ENCODE results near the gene RUNX1.

RUNX1 gene

GRCh38 chr21:34834290-34834689, 214.8 kb downstream of the RUNX1 start:
- no peak overlapping the region for H4K12ac ChIP-seq (ENCODE audit: low read depth, low read length)
- H2AFZ ChIP-seq (ENCODE audit: insufficient read depth, low read length, poor library complexity) = no peak overlapping the region
- H3K14ac ChIP-seq (ENCODE audit: low read length) = no peak overlapping the region
- H3K18ac ChIP-seq (ENCODE audit: low read length) = no peak overlapping the region
- no peak overlapping the region for H2BK120ac ChIP-seq (ENCODE audit: insufficient read depth, low read length, poor library complexity)
- H3K9me3 ChIP-seq (ENCODE audit: insufficient read depth, low read depth, low read length) = no peaks in the 10 kb centered on the region
- H2BK12ac ChIP-seq (ENCODE audit: low read length) = no peak overlapping the region
- peaks cover 11% of the 10 kb centered on the region for H3K79me1 ChIP-seq (ENCODE audit: low read length)
- H3K4me1 ChIP-seq (ENCODE audit: control insufficient read depth in 1 of 2, insufficient read depth in 2 of 2, low read length in 2 of 2) = peaks cover 7 to 17% of the 10 kb centered on the region in 2 experiments
- H3K27me3 ChIP-seq (ENCODE audit: insufficient read depth, low read length) = no peaks in the 10 kb centered on the region
- no peak overlapping the region for H4K91ac ChIP-seq (ENCODE audit: low read depth, low read length)
- H3K27ac ChIP-seq (ENCODE audit: low read depth, low read length) = no peak overlapping the region
- no peak overlapping the region for H3K4me2 ChIP-seq (ENCODE audit: low read length)
- WGBS (ENCODE audit: extremely low coverage, insufficient coverage, insufficient read length) = no CpG with 5 or more reads among the region's 9 CpGs
- H3K9ac ChIP-seq (ENCODE audit: low read length) = no peak overlapping the region
- no peak overlapping the region for H4K8ac ChIP-seq (ENCODE audit: low read depth, low read length)
- no peak overlapping the region for H2BK5ac ChIP-seq (ENCODE audit: low read depth, low read length, poor library complexity)
- H3K79me2 ChIP-seq (ENCODE audit: control insufficient read depth, insufficient read depth, low read length, poor library complexity) = no peaks in the 10 kb centered on the region
- H3K36me3 ChIP-seq (ENCODE audit: control insufficient read depth in 1 of 2, insufficient read depth in 2 of 2, low read length in 2 of 2) = peaks cover 31 to 41% of the 10 kb centered on the region in 2 experiments
- H2AK5ac ChIP-seq (ENCODE audit: low read length) = peak overlapping the region; percentile 30
- no peak overlapping the region for H3K4me3 ChIP-seq (ENCODE audit: low read depth, low read length)
- no peak for DNase-seq
- no peak overlapping the region for H3K4ac ChIP-seq (ENCODE audit: low read depth, low read length)
- H3K23ac ChIP-seq (ENCODE audit: low read length) = no peak overlapping the region

- Histone ChIP-seq H2BK5ac (ENCODE audit: low read depth, low read length, poor library complexity) (no peak overlapping the region), H2AK5ac (ENCODE audit: low read length) (no peak overlapping the region), H3K4me1 (ENCODE audit: control insufficient read depth in 1 of 2, insufficient read depth in 2 of 2, low read length in 2 of 2) (peaks cover 7 to 14% of the 10 kb centered on the region in 2 experiments), H3K27ac (ENCODE audit: low read depth, low read length) (no peak overlapping the region), H3K79me1 (ENCODE audit: low read length) (peaks cover 11% of the 10 kb centered on the region), H2BK120ac (ENCODE audit: insufficient read depth, low read length, poor library complexity) (no peak overlapping the region), H3K4ac (ENCODE audit: low read depth, low read length) (no peak overlapping the region), H3K9me3 (ENCODE audit: insufficient read depth, low read depth, low read length) (no peaks in the 10 kb centered on the region), H3K36me3 (ENCODE audit: control insufficient read depth in 1 of 2, insufficient read depth in 2 of 2, low read length in 2 of 2) (peaks cover 28 to 38% of the 10 kb centered on the region in 2 experiments), H3K18ac (ENCODE audit: low read length) (no peak overlapping the region), H3K4me3 (ENCODE audit: low read depth, low read length) (no peak overlapping the region), H3K27me3 (ENCODE audit: insufficient read depth, low read length) (no peaks in the 10 kb centered on the region), H2BK12ac (ENCODE audit: low read length) (no peak overlapping the region), H4K8ac (ENCODE audit: low read depth, low read length) (no peak overlapping the region), H3K4me2 (ENCODE audit: low read length) (no peak overlapping the region), H4K12ac (ENCODE audit: low read depth, low read length) (no peak overlapping the region), H4K91ac (ENCODE audit: low read depth, low read length) (no peak overlapping the region), H3K23ac (ENCODE audit: low read length) (no peak overlapping the region), H2AFZ (ENCODE audit: insufficient read depth, low read length, poor library complexity) (no peak overlapping the region), H3K14ac (ENCODE audit: low read length) (no peak overlapping the region), H3K79me2 (ENCODE audit: control insufficient read depth, insufficient read depth, low read length, poor library complexity) (no peaks in the 10 kb centered on the region), H3K9ac (ENCODE audit: low read length) (no peak overlapping the region)
- no peak for DNase-seq
- WGBS (ENCODE audit: extremely low coverage, insufficient coverage, insufficient read length) = no CpG with 5 or more reads among the region's 5 CpGs
These were observed 215.6 kb downstream of the RUNX1 start for GRCh38 chr21:34833465-34833864.

- Histone ChIP-seq H2AFZ (ENCODE audit: insufficient read depth, low read length, poor library complexity) (no peak overlapping the region), H3K79me2 (ENCODE audit: control insufficient read depth, insufficient read depth, low read length, poor library complexity) (no peaks in the 10 kb centered on the region), H3K4ac (ENCODE audit: low read depth, low read length) (no peak overlapping the region), H3K9me3 (ENCODE audit: insufficient read depth, low read depth, low read length) (peaks cover 5% of the 10 kb centered on the region), H3K4me2 (ENCODE audit: low read length) (no peak overlapping the region), H2AK5ac (ENCODE audit: low read length) (no peak overlapping the region), H4K8ac (ENCODE audit: low read depth, low read length) (no peak overlapping the region), H3K4me3 (ENCODE audit: low read depth, low read length) (no peak overlapping the region), H3K27me3 (ENCODE audit: insufficient read depth, low read length) (no peaks in the 10 kb centered on the region), H2BK120ac (ENCODE audit: insufficient read depth, low read length, poor library complexity) (no peak overlapping the region), H3K79me1 (ENCODE audit: low read length) (peaks cover 7% of the 10 kb centered on the region), H3K23ac (ENCODE audit: low read length) (no peak overlapping the region), H3K14ac (ENCODE audit: low read length) (no peak overlapping the region), H4K12ac (ENCODE audit: low read depth, low read length) (no peak overlapping the region), H3K36me3 (ENCODE audit: control insufficient read depth in 1 of 2, insufficient read depth in 2 of 2, low read length in 2 of 2) (peaks cover 30 to 51% of the 10 kb centered on the region in 2 experiments), H2BK5ac (ENCODE audit: low read depth, low read length, poor library complexity) (no peak overlapping the region), H3K27ac (ENCODE audit: low read depth, low read length) (no peak overlapping the region), H4K91ac (ENCODE audit: low read depth, low read length) (no peak overlapping the region), H2BK12ac (ENCODE audit: low read length) (no peak overlapping the region), H3K4me1 (ENCODE audit: control insufficient read depth in 1 of 2, insufficient read depth in 2 of 2, low read length in 2 of 2) (peaks cover 4 to 5% of the 10 kb centered on the region in 2 experiments), H3K9ac (ENCODE audit: low read length) (no peak overlapping the region), H3K18ac (ENCODE audit: low read length) (no peak overlapping the region)
- peak in 1 of 2 donors; percentile 52 for DNase-seq
- no CpG with 5 or more reads among the region's 12 CpGs for WGBS (ENCODE audit: extremely low coverage, insufficient coverage, insufficient read length)
These were observed 218.5 kb downstream of the RUNX1 start for GRCh38 chr21:34830386-34831170.

GRCh38 chr21:34827445-34828235, 221.5 kb downstream of the RUNX1 start:
- Histone ChIP-seq H3K36me3 (ENCODE audit: control insufficient read depth in 1 of 2, insufficient read depth in 2 of 2, low read length in 2 of 2) (peaks cover 13 to 34% of the 10 kb centered on the region in 2 experiments), H2BK120ac (ENCODE audit: insufficient read depth, low read length, poor library complexity) (no peak overlapping the region), H2BK12ac (ENCODE audit: low read length) (no peak overlapping the region), H3K14ac (ENCODE audit: low read length) (no peak overlapping the region), H4K12ac (ENCODE audit: low read depth, low read length) (no peak overlapping the region), H3K79me2 (ENCODE audit: control insufficient read depth, insufficient read depth, low read length, poor library complexity) (no peaks in the 10 kb centered on the region), H3K4me3 (ENCODE audit: low read depth, low read length) (no peak overlapping the region), H3K27ac (ENCODE audit: low read depth, low read length) (no peak overlapping the region), H4K91ac (ENCODE audit: low read depth, low read length) (no peak overlapping the region), H3K27me3 (ENCODE audit: insufficient read depth, low read length) (no peaks in the 10 kb centered on the region), H3K4ac (ENCODE audit: low read depth, low read length) (no peak overlapping the region), H2BK5ac (ENCODE audit: low read depth, low read length, poor library complexity) (no peak overlapping the region), H3K9ac (ENCODE audit: low read length) (no peak overlapping the region), H3K23ac (ENCODE audit: low read length) (no peak overlapping the region), H2AFZ (ENCODE audit: insufficient read depth, low read length, poor library complexity) (no peak overlapping the region), H3K79me1 (ENCODE audit: low read length) (peaks cover 2% of the 10 kb centered on the region), H3K4me2 (ENCODE audit: low read length) (no peak overlapping the region), H3K4me1 (ENCODE audit: control insufficient read depth in 1 of 2, insufficient read depth in 2 of 2, low read length in 2 of 2) (no peaks in the 10 kb centered on the region), H3K9me3 (ENCODE audit: insufficient read depth, low read depth, low read length) (peaks cover 5% of the 10 kb centered on the region), H2AK5ac (ENCODE audit: low read length) (no peak overlapping the region), H4K8ac (ENCODE audit: low read depth, low read length) (no peak overlapping the region), H3K18ac (ENCODE audit: low read length) (no peak overlapping the region)
- WGBS (ENCODE audit: extremely low coverage, insufficient coverage, insufficient read length) = no CpG with 5 or more reads among the region's 5 CpGs
- no peak for DNase-seq
